ENCODE measurements around the gene TIPARP. TPM values are rescaled to one million over a fixed set of nuclear protein-coding genes. Genes with fewer than 3 reads are reported as not detected.
"Not testable (repeated sequence)": the region's sequence is repeated elsewhere in the genome, so short reads cannot be mapped to it uniquely, and the experiment has no call there.

TIPARP gene
- total RNA-seq, 4 donors from 2014 or later = 23.3 to 65.0 (median 31.2) TPM

- no peak for DNase-seq
- H3K4me1 ChIP-seq = no peaks in the 10 kb centered on the region
- no peaks in the 10 kb centered on the region for H3K27me3 ChIP-seq
- no peak for TF ChIP-seq CTCF (IDR thresholded peaks at IDR 0.05)
- TF ChIP-seq POLR2A (IDR thresholded peaks at IDR 0.05) = no peak
- WGBS, 2 donors = 71 to 80% methylated on average over 3 of the region's 3 CpGs
- no peak overlapping the region for H3K4me3 ChIP-seq (replicated peaks in 1 of 3)
- H3K9me3 ChIP-seq = no peaks in the 10 kb centered on the region
- H3K36me3 ChIP-seq = no peaks in the 10 kb centered on the region
- intact Hi-C loops (cut with DNase I) = no loop called here
- no peak overlapping the region for H3K27ac ChIP-seq
Observed at GRCh38 chr3:156648086-156648485, 26.3 kb upstream of the TIPARP start.

DNA sequence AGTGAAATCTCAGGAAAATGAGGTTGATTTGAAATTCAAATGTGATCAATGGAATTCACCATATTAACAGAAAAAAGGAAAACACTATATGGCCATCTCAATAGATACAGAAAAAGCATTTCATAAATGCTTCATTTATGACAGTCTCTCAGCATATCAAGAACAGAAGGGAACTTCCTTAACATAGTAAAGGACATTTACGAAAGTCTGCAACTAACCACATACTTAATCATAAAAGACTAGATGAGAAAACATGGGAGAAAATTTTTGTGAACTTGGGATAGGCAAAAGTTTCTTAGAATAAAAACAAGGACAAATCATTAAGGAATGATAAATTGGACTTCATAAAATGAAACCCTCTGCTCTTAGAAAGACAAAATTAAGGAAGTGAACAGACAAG lies 24.7 kb upstream of the TIPARP start:
- no peaks in the 10 kb centered on the region for H3K9me3 ChIP-seq
- intact Hi-C loops (cut with DNase I) = no loop called here
- no peaks in the 10 kb centered on the region for H3K4me1 ChIP-seq
- H3K27ac ChIP-seq = no peak overlapping the region
- 92 to 93% methylated on average over 1 of the region's 1 CpG for whole genome bisulfite sequencing, 2 donors
- no peaks in the 10 kb centered on the region for H3K36me3 ChIP-seq
- no peaks in the 10 kb centered on the region for H3K27me3 ChIP-seq
- no peak overlapping the region for H3K4me3 ChIP-seq (replicated peaks in 1 of 3)
- TF ChIP-seq POLR2A (IDR thresholded peaks at IDR 0.05) (no peak), CTCF (IDR thresholded peaks at IDR 0.05) (no peak)
- no peak for DNase-seq

GRCh38 chr3:156652661-156653060 lies 21.7 kb upstream of the TIPARP start:
- H3K36me3 ChIP-seq; H3K27me3 ChIP-seq; intact Hi-C loops (cut with DNase I); H3K27ac ChIP-seq; H3K9me3 ChIP-seq; H3K4me3 ChIP-seq (replicated peaks in 1 of 3); H3K4me1 ChIP-seq; DNase-seq: not testable (repeated sequence)
- 92 to 99% methylated on average over 2 of the region's 2 CpGs for WGBS, 2 donors

GRCh38 chr3:156654834-156655233 lies 19.6 kb upstream of the TIPARP start:
- WGBS, 2 donors = 98 to 100% methylated on average over 1 of the region's 1 CpG
- TF ChIP-seq CTCF (IDR thresholded peaks at IDR 0.05) = no peak
- no peak for TF ChIP-seq POLR2A (IDR thresholded peaks at IDR 0.05)

DNA sequence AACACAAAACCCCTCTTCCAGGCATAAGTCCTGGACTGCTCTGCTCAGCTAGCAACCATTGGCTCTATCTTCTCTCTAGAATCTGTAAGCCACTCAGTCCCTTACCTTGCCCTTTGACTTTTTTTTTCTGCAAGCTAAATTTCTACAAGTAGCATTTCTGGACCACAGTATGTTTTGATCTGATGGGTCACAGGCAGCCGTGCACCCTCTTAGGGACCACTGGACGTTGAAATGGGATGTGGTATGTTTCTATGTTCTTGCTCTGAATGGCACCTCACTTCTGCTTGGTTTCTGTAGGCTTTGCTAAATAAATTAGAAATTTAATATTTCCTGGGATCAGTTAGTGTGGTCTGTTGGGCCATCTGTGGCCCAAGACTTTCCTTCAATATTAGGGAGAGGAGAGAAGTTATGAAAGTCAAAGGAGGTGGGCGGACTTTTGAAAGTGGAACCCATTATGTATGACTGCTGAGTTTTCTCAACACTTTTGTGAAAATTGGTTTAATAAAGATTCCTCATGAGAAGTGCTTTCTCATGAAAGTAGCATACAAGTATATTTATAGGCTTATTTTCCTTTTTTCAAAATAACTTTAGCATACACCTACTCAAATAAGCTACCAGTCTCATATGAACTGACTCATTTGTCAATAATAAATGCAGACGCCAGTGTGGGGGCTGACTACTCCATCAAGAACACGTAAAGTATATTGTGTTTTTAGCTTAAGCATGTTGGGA lies 18.4 kb upstream of the TIPARP start:
- Histone ChIP-seq H3K27me3 (no peaks in the 10 kb centered on the region), H3K4me3 (replicated peaks in 1 of 3) (no peak overlapping the region), H3K27ac (no peak overlapping the region), H3K9me3 (no peaks in the 10 kb centered on the region), H3K36me3 (no peaks in the 10 kb centered on the region), H3K4me1 (no peaks in the 10 kb centered on the region)
- intact Hi-C loops (cut with DNase I) = no loop called here
- 83% methylated on average over 5 of the region's 5 CpGs for WGBS, 2 donors
- DNase-seq = no peak
- TF ChIP-seq CTCF (IDR thresholded peaks at IDR 0.05) (no peak), POLR2A (IDR thresholded peaks at IDR 0.05) (no peak)

More at GRCh38 chr3:156654834-156655233, 19.6 kb upstream of the TIPARP start:
- intact Hi-C loops (cut with DNase I) = no loop called here
- Histone ChIP-seq H3K9me3 (no peaks in the 10 kb centered on the region), H3K27ac (no peak overlapping the region), H3K4me1 (no peaks in the 10 kb centered on the region), H3K27me3 (no peaks in the 10 kb centered on the region), H3K36me3 (no peaks in the 10 kb centered on the region), H3K4me3 (replicated peaks in 1 of 3) (no peak overlapping the region)
- DNase-seq = no peak
